Neural progenitor cell (in vitro differentiated cells): ENCODE data around the gene DGKD.

Experiments
- EZH2 ChIP-seq: fragments of 200-600 bp; sonication (generic); IDR thresholded peaks from 2 replicates; pipeline ENCODE4 v1.6.1; 2017; ENCODE audit warnings: antibody characterized with exemption, mild to moderate bottlenecking, moderate library complexity
- TF ChIP-seq, protein P1 (sequence below): fragments of 200-600 bp; sonication (generic); IDR thresholded peaks from 2 replicates; pipeline ENCODE4 v1.5.1; 2017; ENCODE audit warnings: antibody characterized with exemption, mild to moderate bottlenecking

DNA sequence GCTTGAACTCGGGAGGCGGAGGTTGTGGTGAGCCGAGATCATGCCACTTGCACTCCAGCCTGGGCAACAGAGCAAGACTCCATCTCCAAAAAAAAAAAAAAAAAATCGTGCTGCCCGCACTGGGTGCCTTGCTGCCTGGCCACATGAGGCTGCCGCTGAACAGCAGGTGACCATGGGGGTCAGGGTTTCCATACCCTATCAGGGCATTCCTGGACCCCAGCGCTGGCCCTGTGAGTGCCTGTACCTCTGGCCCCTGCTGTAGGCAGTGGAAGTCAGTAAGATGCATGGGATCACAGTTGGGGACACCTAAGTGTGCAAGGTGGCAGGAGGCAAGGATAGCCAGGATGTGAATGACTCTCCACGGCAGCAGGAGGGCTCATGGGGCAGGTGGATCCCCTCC, 27.8 kb upstream of the DGKD start:
- TF ChIP-seq, protein P1, sequence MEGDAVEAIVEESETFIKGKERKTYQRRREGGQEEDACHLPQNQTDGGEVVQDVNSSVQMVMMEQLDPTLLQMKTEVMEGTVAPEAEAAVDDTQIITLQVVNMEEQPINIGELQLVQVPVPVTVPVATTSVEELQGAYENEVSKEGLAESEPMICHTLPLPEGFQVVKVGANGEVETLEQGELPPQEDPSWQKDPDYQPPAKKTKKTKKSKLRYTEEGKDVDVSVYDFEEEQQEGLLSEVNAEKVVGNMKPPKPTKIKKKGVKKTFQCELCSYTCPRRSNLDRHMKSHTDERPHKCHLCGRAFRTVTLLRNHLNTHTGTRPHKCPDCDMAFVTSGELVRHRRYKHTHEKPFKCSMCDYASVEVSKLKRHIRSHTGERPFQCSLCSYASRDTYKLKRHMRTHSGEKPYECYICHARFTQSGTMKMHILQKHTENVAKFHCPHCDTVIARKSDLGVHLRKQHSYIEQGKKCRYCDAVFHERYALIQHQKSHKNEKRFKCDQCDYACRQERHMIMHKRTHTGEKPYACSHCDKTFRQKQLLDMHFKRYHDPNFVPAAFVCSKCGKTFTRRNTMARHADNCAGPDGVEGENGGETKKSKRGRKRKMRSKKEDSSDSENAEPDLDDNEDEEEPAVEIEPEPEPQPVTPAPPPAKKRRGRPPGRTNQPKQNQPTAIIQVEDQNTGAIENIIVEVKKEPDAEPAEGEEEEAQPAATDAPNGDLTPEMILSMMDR, result no peak
- TF ChIP-seq EZH2, result no peak
